PC-9 (cell line): ENCODE measurements around the gene NEFH. TPM values are rescaled to one million over a fixed set of nuclear protein-coding genes. Genes with fewer than 3 reads are reported as not detected.

Experiments used
- BruUV-seq: library from RNA; stranded (reverse); fragments of 400-500 nt; replicated peaks from 2 replicates; lab custom pipeline; 2021; lab: Mats Ljungman, UMichigan
- CTCF ChIA-PET: fragments of 300-600 bp; sonication (Branson Sonifier 250); formaldehyde crosslinking; loops from one replicate; lab custom pipeline; 2022; ENCODE audit warnings: antibody characterized with exemption; lab: Charles Lee
- POLR2A ChIA-PET: fragments of 300-600 bp; sonication (Branson Sonifier 250); formaldehyde crosslinking; loops from one replicate; lab custom pipeline; 2022; ENCODE audit warnings: antibody characterized with exemption; ENCODE audit not compliant: unreplicated experiment; lab: Charles Lee
- DNase-seq, 2 experiments: peaks; one replicate each; pipeline versions ENCODE4 v3.0.0 to v3.0.0-alpha.2; 2015 to 2022; ENCODE audit warnings: mixed read lengths in 1 of 2
- H2AFZ ChIP-seq: fragments of 200-600 bp; sonication (generic); 2 replicates; pipeline ENCODE4 v1.8.1; 2017; ENCODE audit warnings: antibody characterized with exemption
- H3F3A ChIP-seq: fragments of 200-600 bp; sonication (generic); 2 replicates; pipeline ENCODE4 v1.8.1; 2017; ENCODE audit warnings: antibody characterized with exemption, mild to moderate bottlenecking, low read depth; ENCODE audit not compliant: insufficient read depth
- H3K27ac ChIP-seq: fragments of 200-600 bp; sonication (generic); 2 replicates; pipeline ENCODE4 v1.6.1; 2016; ENCODE audit warnings: mixed run types
- H3K27me3 ChIP-seq: fragments of 200-600 bp; sonication (generic); 2 replicates; pipeline ENCODE4 v1.6.1; 2016; ENCODE audit warnings: low read depth, mixed run types; ENCODE audit not compliant: insufficient read depth
- H3K36me3 ChIP-seq: fragments of 200-600 bp; sonication (generic); 2 replicates; pipeline ENCODE4 v1.6.1; 2016; ENCODE audit warnings: low read depth, mixed run types
- H3K4me1 ChIP-seq: fragments of 200-600 bp; sonication (generic); replicated peaks from 2 replicates; pipeline ENCODE4 v1.6.1; 2016; ENCODE audit warnings: mixed run types; ENCODE audit not compliant: insufficient read depth
- H3K4me2 ChIP-seq: fragments of 200-600 bp; sonication (generic); 2 replicates; pipeline ENCODE4 v1.6.1; 2017; ENCODE audit warnings: mixed run types
- H3K4me3 ChIP-seq: fragments of 200-600 bp; sonication (generic); 2 replicates; pipeline ENCODE4 v1.6.1; 2016; ENCODE audit warnings: mixed run types
- H3K79me2 ChIP-seq: fragments of 200-600 bp; sonication (generic); 2 replicates; pipeline ENCODE4 v1.6.1; 2017; ENCODE audit warnings: low read depth, mixed run types
- H3K9me2 ChIP-seq: fragments of 200-600 bp; sonication (generic); 2 replicates; pipeline ENCODE4 v1.8.1; 2017; ENCODE audit warnings: mild to moderate bottlenecking; ENCODE audit not compliant: insufficient read depth
- H3K9me3 ChIP-seq: fragments of 200-600 bp; sonication (generic); 2 replicates; pipeline ENCODE4 v1.8.1; 2016; ENCODE audit warnings: low read depth; ENCODE audit not compliant: insufficient read depth
- H4K20me1 ChIP-seq: fragments of 200-600 bp; sonication (generic); 2 replicates; pipeline ENCODE4 v1.8.1; 2017; ENCODE audit not compliant: insufficient read depth
- CTCF ChIP-seq: fragments of 200-600 bp; sonication (generic); conservative IDR thresholded peaks from 2 replicates; pipeline ENCODE4 v1.6.1; 2017; ENCODE audit warnings: mixed run types, antibody characterized with exemption, mild to moderate bottlenecking, moderate library complexity
- EZH2 ChIP-seq: fragments of 200-600 bp; sonication (generic); IDR thresholded peaks from 2 replicates; pipeline ENCODE4 v1.8.0; 2017; ENCODE audit warnings: antibody characterized with exemption, low read depth
- intact Hi-C: fragments of 100-400 bp; cut with micrococcal nuclease; formaldehyde crosslinking; loops from one replicate; pipeline ENCODE4 v1.10.0; 2022; ENCODE audit not compliant: unreplicated experiment
- total RNA-seq: library from RNA; stranded (reverse); gene quantifications from 2 replicates; pipeline ENCODE4 v1.2.3, GENCODE V29; 2021

Gene NEFH
- total RNA-seq, 1 experiment from 2014 or later, result 6.9 TPM

GRCh38 chr22:29491012-29491411 is 11.0 kb downstream of the NEFH start:
- TF ChIP-seq CTCF (no peak), EZH2 (no peak)
- ChIA-PET POLR2A (interaction anchor here (0.7 kb wide), 1 partner anchor 56 kb away, joined by 6 read pairs; no protein-coding TSS in a partner anchor), CTCF (no interaction called here)
- no peaks in the 10 kb centered on the region for H3K36me3 ChIP-seq
- H3F3A ChIP-seq, result no peaks in the 10 kb centered on the region
- intact Hi-C loops, result no loop called here
- no peaks in the 10 kb centered on the region for H3K79me2 ChIP-seq
- H3K4me2 ChIP-seq, result no peak overlapping the region
- BruUV-seq, result no TSS peak
- H3K27me3 ChIP-seq, result no peaks in the 10 kb centered on the region
- H3K4me1 ChIP-seq, result no peaks in the 10 kb centered on the region
- H2AFZ ChIP-seq, result no peak overlapping the region
- H4K20me1 ChIP-seq, result no peaks in the 10 kb centered on the region
- H3K27ac ChIP-seq, result no peak overlapping the region
- no peaks in the 10 kb centered on the region for H3K9me2 ChIP-seq
- DNase-seq, result no peak
- peaks cover 6% of the 10 kb centered on the region; the same call in 1 of the 2 replicates for H3K9me3 ChIP-seq
- H3K4me3 ChIP-seq, result no peak overlapping the region

- Histone ChIP-seq H3K27me3 (no peaks in the 10 kb centered on the region), H3K79me2 (no peaks in the 10 kb centered on the region), H3K9me2 (no peaks in the 10 kb centered on the region), H3F3A (no peaks in the 10 kb centered on the region; the same call in 1 of the 2 replicates), H2AFZ (no peak overlapping the region), H3K36me3 (no peaks in the 10 kb centered on the region), H3K4me2 (no peak overlapping the region), H3K4me3 (no peak overlapping the region), H3K27ac (no peak overlapping the region), H3K4me1 (no peaks in the 10 kb centered on the region), H4K20me1 (no peaks in the 10 kb centered on the region), H3K9me3 (peaks cover 6% of the 10 kb centered on the region; the same call in 1 of the 2 replicates)
- TF ChIP-seq CTCF (no peak), EZH2 (no peak)
- DNase-seq, result no peak
- ChIA-PET CTCF (no interaction called here), POLR2A (no interaction called here)
- BruUV-seq, result no TSS peak
- intact Hi-C loops, result no loop called here
These were observed 13.6 kb downstream of the NEFH start for GRCh38 chr22:29493636-29494035.

GRCh38 chr22:29499852-29500251 is 19.8 kb downstream of the NEFH start:
- BruUV-seq, result no TSS peak
- intact Hi-C loops, result no loop called here
- H3K9me3 ChIP-seq, result peaks cover 2% of the 10 kb centered on the region; the same call in 1 of the 2 replicates
- CTCF ChIA-PET, result no interaction called here
- no peaks in the 10 kb centered on the region for H3K4me1 ChIP-seq
- no peaks in the 10 kb centered on the region for H3K36me3 ChIP-seq
- no peak overlapping the region for H3K4me2 ChIP-seq
- DNase-seq, result no peak
- H4K20me1 ChIP-seq, result no peaks in the 10 kb centered on the region
- no peaks in the 10 kb centered on the region for H3K79me2 ChIP-seq
- H3K4me3 ChIP-seq, result no peak overlapping the region
- no peaks in the 10 kb centered on the region for H3K27me3 ChIP-seq
- no peaks in the 10 kb centered on the region; the same call in 1 of the 2 replicates for H3F3A ChIP-seq
- no peak overlapping the region for H3K27ac ChIP-seq
- H3K9me2 ChIP-seq, result no peaks in the 10 kb centered on the region
- no peak overlapping the region for H2AFZ ChIP-seq
- POLR2A ChIA-PET, result no interaction called here
- TF ChIP-seq EZH2, result no peak
- no peak for TF ChIP-seq CTCF
